HepG2 (cell line): ENCODE results near the gene EIF4ENIF1. TPM values are rescaled to one million over a fixed set of nuclear protein-coding genes. Genes with fewer than 3 reads are reported as not detected.

Experiments used
- CEBPB ChIP-seq: IDR thresholded peaks from 2 replicates; pipeline ENCODE4 v1.6.1; 2011; ENCODE audit warnings: low read depth, low read length, improper control_type of control experiment, borderline replicate concordance
- KLF9 ChIP-seq: IDR thresholded peaks from 2 replicates; pipeline ENCODE4 v1.6.1; 2016; ENCODE audit warnings: low read depth
- PHF21A ChIP-seq: sonication (generic); formaldehyde crosslinking; IDR thresholded peaks from 2 replicates; pipeline ENCODE4 v1.5.0; 2020; ENCODE audit warnings: mild to moderate bottlenecking, missing genetic modification reagents
- POLR2A ChIP-seq, 2 experiments: IDR thresholded peaks; 2 replicates each; pipeline ENCODE4 v1.6.1; 2011; ENCODE audit warnings: low read depth in 2 of 2, low read length in 2 of 2, mild to moderate bottlenecking in 1 of 2, moderate library complexity in 1 of 2; ENCODE audit not compliant: insufficient read depth in 1 of 2
- SMARCE1 ChIP-seq: fragments of 450-650 bp; IDR thresholded peaks from 2 replicates; pipeline ENCODE4 v1.6.1; 2017; ENCODE audit warnings: borderline replicate concordance
- SRSF1 ChIP-seq: fragments of 200-400 bp; formaldehyde crosslinking; optimal IDR thresholded peaks from 2 replicates; pipeline ENCODE3; 2017; ENCODE audit warnings: mild to moderate bottlenecking, low read depth, low read length, moderate library complexity
- WIZ ChIP-seq: sonication (generic); formaldehyde crosslinking; IDR thresholded peaks from 2 replicates; pipeline ENCODE4 v1.5.1; 2020; ENCODE audit warnings: mild to moderate bottlenecking, missing genetic modification reagents
- XRCC5 ChIP-seq: fragments of 200-400 bp; formaldehyde crosslinking; optimal IDR thresholded peaks from 2 replicates; pipeline ENCODE3; 2017; ENCODE audit warnings: mild to moderate bottlenecking, low read length
- ZNF577 ChIP-seq: sonication (generic); formaldehyde crosslinking; IDR thresholded peaks from 2 replicates; pipeline ENCODE4 v1.4.0; 2020; ENCODE audit warnings: mild to moderate bottlenecking, low read depth, missing genetic modification reagents, borderline replicate concordance
- ZNF777 ChIP-seq: sonication (generic); formaldehyde crosslinking; IDR thresholded peaks from 2 replicates; pipeline ENCODE4 v1.4.0; 2020; ENCODE audit warnings: missing genetic modification reagents
- polyA plus RNA-seq, 8 experiments: library from polyadenylated mRNA; depleted of rRNA in 3 of 8; stranded (reverse) in 7 of 8; unstranded in 1 of 8; fragments of >200 nt; fragmentation: Illumina TruSeq in 4 of 8; extraction: Trizol in 4 of 8; gene quantifications; 2 replicates each; pipeline versions ENCODE4 v1.2.1 to v1.2.3, GENCODE V29; 2011 to 2016; ENCODE audit warnings: low read depth in 4 of 8, missing spikeins in 1 of 8, mixed read lengths in 1 of 8; ENCODE audit not compliant: insufficient read depth in 1 of 8
- total RNA-seq, 5 experiments: library from RNA; depleted of rRNA; stranded (reverse); fragments of >200 nt; fragmentation: Illumina TruSeq; extraction: Trizol; gene quantifications; 2 replicates each; pipeline ENCODE4 v1.2.3, GENCODE V29; 2016; ENCODE audit warnings: low read depth in 1 of 5
- TF ChIP-seq, protein P1 (sequence below): sonication (generic); formaldehyde crosslinking; IDR thresholded peaks from 2 replicates; pipeline ENCODE4 v1.5.0; 2020; ENCODE audit warnings: missing genetic modification reagents
- TF ChIP-seq, protein P2 (sequence below): sonication (generic); formaldehyde crosslinking; IDR thresholded peaks from 2 replicates; pipeline ENCODE4 v1.4.0; 2020; ENCODE audit warnings: missing genetic modification reagents
- TF ChIP-seq, protein P3 (sequence below): sonication (generic); formaldehyde crosslinking; IDR thresholded peaks from 2 replicates; pipeline ENCODE4 v1.8.0; 2022; ENCODE audit warnings: mild to moderate bottlenecking, missing genetic modification reagents, borderline replicate concordance
- TF ChIP-seq, protein P4 (sequence below): sonication (generic); formaldehyde crosslinking; IDR thresholded peaks from 2 replicates; pipeline ENCODE4 v1.8.1; 2023; ENCODE audit warnings: missing genetic modification reagents, mild to moderate bottlenecking, borderline replicate concordance
- TF ChIP-seq, protein P5 (sequence below): IDR thresholded peaks from 2 replicates; pipeline ENCODE4 v1.6.1; 2016; ENCODE audit warnings: low read depth, borderline replicate concordance
- TF ChIP-seq, protein P6 (sequence below): sonication (generic); formaldehyde crosslinking; IDR thresholded peaks from 2 replicates; pipeline ENCODE4 v1.4.0; 2020; ENCODE audit warnings: mild to moderate bottlenecking, missing genetic modification reagents
- TF ChIP-seq, protein P7 (sequence below): sonication (generic); formaldehyde crosslinking; IDR thresholded peaks from 2 replicates; pipeline ENCODE4 v1.4.0; 2020; ENCODE audit warnings: missing genetic modification reagents, borderline replicate concordance
- TF ChIP-seq, protein P8 (sequence below), 2 experiments: IDR thresholded peaks; 2 replicates each; pipeline ENCODE4 v1.6.1; 2011 to 2012; ENCODE audit warnings: low read length in 2 of 2, borderline replicate concordance in 1 of 2, low read depth in 1 of 2, mild to moderate bottlenecking in 1 of 2, moderate library complexity in 1 of 2

EIF4ENIF1 gene
- total and polyA plus RNA-seq, 2 of the 13 experiments (the other 11 are each of a cell fraction or from before 2014, with no cell fraction given): 11.9 to 12.3 TPM

DNA sequence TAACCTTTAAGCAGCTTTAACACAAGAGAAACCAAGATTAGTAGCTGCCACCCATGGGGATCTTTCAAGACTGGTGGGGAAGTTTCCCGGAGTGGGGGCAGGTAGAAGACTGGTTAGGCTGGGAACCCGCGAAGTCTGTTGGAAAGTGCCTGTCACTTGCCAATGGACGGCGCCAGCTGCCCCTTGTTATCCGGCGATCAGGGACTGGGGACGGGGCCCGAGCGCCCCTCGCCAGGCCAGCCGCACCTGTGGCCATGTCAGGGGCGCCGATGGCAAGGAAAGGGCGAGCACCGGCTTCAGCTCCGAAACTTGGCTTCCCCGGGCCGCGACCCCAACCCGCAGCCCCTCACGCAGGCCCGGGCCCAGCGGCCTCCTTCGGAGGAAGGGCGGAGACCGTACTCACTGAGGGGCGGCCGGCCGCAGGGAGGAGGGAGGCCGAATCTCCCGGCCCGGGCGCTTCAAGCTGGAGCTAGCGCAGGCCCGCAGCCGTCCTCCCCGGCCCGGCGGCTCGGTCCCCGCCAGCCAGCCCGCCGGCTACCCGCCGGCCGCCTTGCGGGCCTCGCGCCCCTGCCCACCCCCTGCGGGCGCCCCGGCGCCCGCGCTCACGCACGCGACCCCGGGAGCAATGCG, 539 bp downstream of the EIF4ENIF1 start (continued):
- TF ChIP-seq, protein P1, sequence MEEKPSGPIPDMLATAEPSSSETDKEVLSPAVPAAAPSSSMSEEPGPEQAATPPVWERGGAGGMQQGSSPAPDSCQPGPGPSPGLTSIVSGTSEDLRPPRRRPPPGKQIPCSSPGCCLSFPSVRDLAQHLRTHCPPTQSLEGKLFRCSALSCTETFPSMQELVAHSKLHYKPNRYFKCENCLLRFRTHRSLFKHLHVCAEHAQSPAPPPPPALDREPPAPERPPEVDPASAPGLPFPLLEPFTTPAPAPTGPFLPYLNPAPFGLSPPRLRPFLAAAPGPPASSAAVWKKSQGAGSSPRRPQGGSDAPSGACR (CRISPR knock-in tag): no peak
- TF ChIP-seq ZNF777 (peak; percentile 49; the same call in 1 of the 2 replicates), PHF21A (CRISPR knock-in tag) (no peak), WIZ (no peak), KLF9 (no peak), ZNF577 (no peak), POLR2A (IDR thresholded peaks at IDR 0.05; ENCODE audit: insufficient read depth in 1 of 2, low read depth in 2 of 2, low read length in 2 of 2) (no peak), CEBPB (no peak), XRCC5 (no peak), SRSF1 (no peak), SMARCE1 (no peak)
- TF ChIP-seq, protein P2, sequence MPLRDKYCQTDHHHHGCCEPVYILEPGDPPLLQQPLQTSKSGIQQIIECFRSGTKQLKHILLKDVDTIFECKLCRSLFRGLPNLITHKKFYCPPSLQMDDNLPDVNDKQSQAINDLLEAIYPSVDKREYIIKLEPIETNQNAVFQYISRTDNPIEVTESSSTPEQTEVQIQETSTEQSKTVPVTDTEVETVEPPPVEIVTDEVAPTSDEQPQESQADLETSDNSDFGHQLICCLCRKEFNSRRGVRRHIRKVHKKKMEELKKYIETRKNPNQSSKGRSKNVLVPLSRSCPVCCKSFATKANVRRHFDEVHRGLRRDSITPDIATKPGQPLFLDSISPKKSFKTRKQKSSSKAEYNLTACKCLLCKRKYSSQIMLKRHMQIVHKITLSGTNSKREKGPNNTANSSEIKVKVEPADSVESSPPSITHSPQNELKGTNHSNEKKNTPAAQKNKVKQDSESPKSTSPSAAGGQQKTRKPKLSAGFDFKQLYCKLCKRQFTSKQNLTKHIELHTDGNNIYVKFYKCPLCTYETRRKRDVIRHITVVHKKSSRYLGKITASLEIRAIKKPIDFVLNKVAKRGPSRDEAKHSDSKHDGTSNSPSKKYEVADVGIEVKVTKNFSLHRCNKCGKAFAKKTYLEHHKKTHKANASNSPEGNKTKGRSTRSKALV: peak; percentile 70; the same call in 1 of the 2 replicates
- TF ChIP-seq, protein P3, sequence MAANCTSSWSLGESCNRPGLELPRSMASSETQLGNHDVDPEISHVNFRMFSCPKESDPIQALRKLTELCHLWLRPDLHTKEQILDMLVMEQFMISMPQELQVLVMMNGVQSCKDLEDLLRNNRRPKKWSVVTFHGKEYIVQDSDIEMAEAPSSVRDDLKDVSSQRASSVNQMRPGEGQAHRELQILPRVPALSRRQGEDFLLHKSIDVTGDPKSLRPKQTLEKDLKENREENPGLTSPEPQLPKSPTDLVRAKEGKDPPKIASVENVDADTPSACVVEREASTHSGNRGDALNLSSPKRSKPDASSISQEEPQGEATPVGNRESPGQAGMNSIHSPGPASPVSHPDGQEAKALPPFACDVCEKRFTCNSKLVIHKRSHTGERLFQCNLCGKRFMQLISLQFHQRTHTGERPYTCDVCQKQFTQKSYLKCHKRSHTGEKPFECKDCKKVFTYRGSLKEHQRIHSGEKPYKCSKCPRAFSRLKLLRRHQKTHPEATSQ (CRISPR knock-in tag): no peak
- TF ChIP-seq, protein P4, sequence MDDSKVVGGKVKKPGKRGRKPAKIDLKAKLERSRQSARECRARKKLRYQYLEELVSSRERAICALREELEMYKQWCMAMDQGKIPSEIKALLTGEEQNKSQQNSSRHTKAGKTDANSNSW (CRISPR knock-in tag): no peak
- TF ChIP-seq, protein P5, sequence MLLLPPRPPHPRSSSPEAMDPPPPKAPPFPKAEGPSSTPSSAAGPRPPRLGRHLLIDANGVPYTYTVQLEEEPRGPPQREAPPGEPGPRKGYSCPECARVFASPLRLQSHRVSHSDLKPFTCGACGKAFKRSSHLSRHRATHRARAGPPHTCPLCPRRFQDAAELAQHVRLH: no peak
- TF ChIP-seq, protein P6, sequence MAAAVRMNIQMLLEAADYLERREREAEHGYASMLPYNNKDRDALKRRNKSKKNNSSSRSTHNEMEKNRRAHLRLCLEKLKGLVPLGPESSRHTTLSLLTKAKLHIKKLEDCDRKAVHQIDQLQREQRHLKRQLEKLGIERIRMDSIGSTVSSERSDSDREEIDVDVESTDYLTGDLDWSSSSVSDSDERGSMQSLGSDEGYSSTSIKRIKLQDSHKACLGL (CRISPR knock-in tag): no peak
- TF ChIP-seq, protein P7, sequence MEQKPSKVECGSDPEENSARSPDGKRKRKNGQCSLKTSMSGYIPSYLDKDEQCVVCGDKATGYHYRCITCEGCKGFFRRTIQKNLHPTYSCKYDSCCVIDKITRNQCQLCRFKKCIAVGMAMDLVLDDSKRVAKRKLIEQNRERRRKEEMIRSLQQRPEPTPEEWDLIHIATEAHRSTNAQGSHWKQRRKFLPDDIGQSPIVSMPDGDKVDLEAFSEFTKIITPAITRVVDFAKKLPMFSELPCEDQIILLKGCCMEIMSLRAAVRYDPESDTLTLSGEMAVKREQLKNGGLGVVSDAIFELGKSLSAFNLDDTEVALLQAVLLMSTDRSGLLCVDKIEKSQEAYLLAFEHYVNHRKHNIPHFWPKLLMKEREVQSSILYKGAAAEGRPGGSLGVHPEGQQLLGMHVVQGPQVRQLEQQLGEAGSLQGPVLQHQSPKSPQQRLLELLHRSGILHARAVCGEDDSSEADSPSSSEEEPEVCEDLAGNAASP: no peak
- TF ChIP-seq, protein P8, sequence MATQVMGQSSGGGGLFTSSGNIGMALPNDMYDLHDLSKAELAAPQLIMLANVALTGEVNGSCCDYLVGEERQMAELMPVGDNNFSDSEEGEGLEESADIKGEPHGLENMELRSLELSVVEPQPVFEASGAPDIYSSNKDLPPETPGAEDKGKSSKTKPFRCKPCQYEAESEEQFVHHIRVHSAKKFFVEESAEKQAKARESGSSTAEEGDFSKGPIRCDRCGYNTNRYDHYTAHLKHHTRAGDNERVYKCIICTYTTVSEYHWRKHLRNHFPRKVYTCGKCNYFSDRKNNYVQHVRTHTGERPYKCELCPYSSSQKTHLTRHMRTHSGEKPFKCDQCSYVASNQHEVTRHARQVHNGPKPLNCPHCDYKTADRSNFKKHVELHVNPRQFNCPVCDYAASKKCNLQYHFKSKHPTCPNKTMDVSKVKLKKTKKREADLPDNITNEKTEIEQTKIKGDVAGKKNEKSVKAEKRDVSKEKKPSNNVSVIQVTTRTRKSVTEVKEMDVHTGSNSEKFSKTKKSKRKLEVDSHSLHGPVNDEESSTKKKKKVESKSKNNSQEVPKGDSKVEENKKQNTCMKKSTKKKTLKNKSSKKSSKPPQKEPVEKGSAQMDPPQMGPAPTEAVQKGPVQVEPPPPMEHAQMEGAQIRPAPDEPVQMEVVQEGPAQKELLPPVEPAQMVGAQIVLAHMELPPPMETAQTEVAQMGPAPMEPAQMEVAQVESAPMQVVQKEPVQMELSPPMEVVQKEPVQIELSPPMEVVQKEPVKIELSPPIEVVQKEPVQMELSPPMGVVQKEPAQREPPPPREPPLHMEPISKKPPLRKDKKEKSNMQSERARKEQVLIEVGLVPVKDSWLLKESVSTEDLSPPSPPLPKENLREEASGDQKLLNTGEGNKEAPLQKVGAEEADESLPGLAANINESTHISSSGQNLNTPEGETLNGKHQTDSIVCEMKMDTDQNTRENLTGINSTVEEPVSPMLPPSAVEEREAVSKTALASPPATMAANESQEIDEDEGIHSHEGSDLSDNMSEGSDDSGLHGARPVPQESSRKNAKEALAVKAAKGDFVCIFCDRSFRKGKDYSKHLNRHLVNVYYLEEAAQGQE (IDR thresholded peaks at IDR 0.05; ENCODE audit: borderline replicate concordance in 1 of 2, low read depth in 1 of 2, low read length in 2 of 2): no peak
